ENCODE data around the gene SLC6A1. TPM values are rescaled to one million over a fixed set of nuclear protein-coding genes. Genes with fewer than 3 reads are reported as not detected.
"Not testable (repeated sequence)": the region's sequence is repeated elsewhere in the genome, so short reads cannot be mapped to it uniquely, and the experiment has no call there.

The SLC6A1 gene
- total RNA-seq, 3 donors from 2014 or later, result 0.14 to 0.35 (median 0.20) TPM

DNA sequence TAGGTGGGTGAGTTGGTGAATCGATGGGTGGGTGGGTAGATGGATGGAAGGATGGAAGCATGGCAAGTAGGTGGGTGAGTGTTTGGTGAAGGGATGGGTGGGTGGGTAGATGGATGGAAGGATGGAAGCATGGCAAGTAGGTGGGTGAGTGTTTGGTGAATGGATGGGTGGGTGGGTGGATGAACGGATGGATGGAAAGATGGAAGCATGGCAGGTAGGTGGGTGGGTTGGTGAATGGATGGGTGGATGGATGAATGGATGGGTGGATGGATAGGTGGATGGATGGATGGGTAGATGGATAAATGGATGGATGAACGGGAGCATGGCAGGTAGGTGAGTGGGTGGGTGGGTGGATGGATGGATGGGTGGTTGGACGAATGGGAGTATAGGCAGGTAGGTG lies 65.1 kb downstream of the SLC6A1 start:
- Histone ChIP-seq H3K36me3 (ENCODE audit: low read depth) (no peaks in the 10 kb centered on the region), H3K4me3 (no peak overlapping the region), H3K4me1 (ENCODE audit: low read depth) (no peaks in the 10 kb centered on the region), H3K9me3 (no peaks in the 10 kb centered on the region)
- DNase-seq, result no peak
- intact Hi-C loops (cut with DNase I, micrococcal nuclease), result loop anchor here (5.0 kb wide), 2 partner anchors 110 to 300 kb away; no protein-coding TSS in a partner anchor
- TF ChIP-seq, protein P1, sequence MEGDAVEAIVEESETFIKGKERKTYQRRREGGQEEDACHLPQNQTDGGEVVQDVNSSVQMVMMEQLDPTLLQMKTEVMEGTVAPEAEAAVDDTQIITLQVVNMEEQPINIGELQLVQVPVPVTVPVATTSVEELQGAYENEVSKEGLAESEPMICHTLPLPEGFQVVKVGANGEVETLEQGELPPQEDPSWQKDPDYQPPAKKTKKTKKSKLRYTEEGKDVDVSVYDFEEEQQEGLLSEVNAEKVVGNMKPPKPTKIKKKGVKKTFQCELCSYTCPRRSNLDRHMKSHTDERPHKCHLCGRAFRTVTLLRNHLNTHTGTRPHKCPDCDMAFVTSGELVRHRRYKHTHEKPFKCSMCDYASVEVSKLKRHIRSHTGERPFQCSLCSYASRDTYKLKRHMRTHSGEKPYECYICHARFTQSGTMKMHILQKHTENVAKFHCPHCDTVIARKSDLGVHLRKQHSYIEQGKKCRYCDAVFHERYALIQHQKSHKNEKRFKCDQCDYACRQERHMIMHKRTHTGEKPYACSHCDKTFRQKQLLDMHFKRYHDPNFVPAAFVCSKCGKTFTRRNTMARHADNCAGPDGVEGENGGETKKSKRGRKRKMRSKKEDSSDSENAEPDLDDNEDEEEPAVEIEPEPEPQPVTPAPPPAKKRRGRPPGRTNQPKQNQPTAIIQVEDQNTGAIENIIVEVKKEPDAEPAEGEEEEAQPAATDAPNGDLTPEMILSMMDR (IDR thresholded peaks at IDR 0.05), result no peak
- no peak for ATAC-seq

- intact Hi-C loops (cut with DNase I, micrococcal nuclease), result loop anchor here (5.0 kb wide), 2 partner anchors 112 to 302 kb away; no protein-coding TSS in a partner anchor
- ATAC-seq (peak; percentile 77), DNase-seq (peak in 2 of 3 donors; percentile 36 to 60)
- H3K36me3 ChIP-seq (ENCODE audit: low read depth), result no peaks in the 10 kb centered on the region
- TF ChIP-seq, protein P1 (IDR thresholded peaks at IDR 0.05), result peak; percentile 25
- H3K9me3 ChIP-seq, result no peaks in the 10 kb centered on the region
- H3K4me1 ChIP-seq (ENCODE audit: low read depth), result no peaks in the 10 kb centered on the region
- no peak overlapping the region for H3K4me3 ChIP-seq
Observed at GRCh38 chr3:11059090-11059798, 66.7 kb downstream of the SLC6A1 start.

- no peaks in the 10 kb centered on the region for H3K36me3 ChIP-seq (ENCODE audit: low read depth)
- intact Hi-C loops (cut with DNase I, micrococcal nuclease), result loop anchor here (5.0 kb wide), 3 partner anchors 112 to 302 kb away; no protein-coding TSS in a partner anchor
- no peaks in the 10 kb centered on the region for H3K4me1 ChIP-seq (ENCODE audit: low read depth)
- no peak overlapping the region for H3K4me3 ChIP-seq
- DNase-seq (no peak), ATAC-seq (no peak)
- peaks cover 4% of the 10 kb centered on the region for H3K9me3 ChIP-seq
- TF ChIP-seq, protein P1 (IDR thresholded peaks at IDR 0.05), result no peak
Observed at GRCh38 chr3:11059799-11060115, 67.2 kb downstream of the SLC6A1 start.

DNA sequence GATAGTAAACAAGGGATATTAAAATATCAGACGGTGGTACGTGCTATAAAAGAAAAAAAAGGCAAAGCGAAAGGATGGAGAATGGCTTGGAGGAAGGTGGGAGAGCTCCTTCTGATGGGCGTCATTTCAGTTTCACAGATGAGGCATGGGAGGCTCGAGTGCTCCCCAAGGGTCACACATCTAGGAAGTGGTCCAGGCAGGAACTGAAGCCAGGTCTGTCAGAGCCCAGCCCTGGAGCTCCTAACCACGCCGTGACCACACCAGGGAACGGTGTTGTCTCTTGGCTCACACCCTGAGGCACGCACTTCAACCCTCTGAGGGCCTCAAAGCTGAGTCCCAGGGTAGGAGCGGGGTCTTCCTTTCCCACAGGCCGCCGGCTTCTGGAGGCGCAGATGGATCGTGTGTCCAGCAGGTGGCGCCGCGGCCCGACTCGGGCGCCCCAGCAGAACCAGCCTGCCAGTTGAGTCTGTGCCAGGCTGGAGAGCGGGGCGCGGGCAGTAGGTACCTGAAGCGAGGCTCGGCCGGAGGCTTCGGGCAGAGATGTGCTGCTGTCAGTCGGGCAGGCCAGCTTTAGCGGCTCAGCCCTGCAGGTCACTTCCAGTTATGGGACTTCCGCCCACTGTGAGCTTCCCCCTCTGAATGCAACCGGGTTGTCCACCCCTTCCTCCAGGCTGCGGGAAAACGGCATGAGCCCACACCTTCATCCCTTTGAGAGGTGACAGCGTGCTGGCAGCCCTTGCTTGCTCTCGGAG lies 68.1 kb downstream of the SLC6A1 start:
- H3K9me3 ChIP-seq, result peaks cover 4% of the 10 kb centered on the region
- no peaks in the 10 kb centered on the region for H3K4me1 ChIP-seq (ENCODE audit: low read depth)
- peak; percentile 58 to 63 (median 58) for DNase-seq
- ATAC-seq, result peak; percentile 90
- TF ChIP-seq, protein P1 (IDR thresholded peaks at IDR 0.05), result peak; percentile 69
- intact Hi-C loops (cut with DNase I, micrococcal nuclease), result loop anchor here in 1 of 2 donors (5.0 kb wide), 1 partner anchor 277 kb away; no protein-coding TSS in a partner anchor
- H3K36me3 ChIP-seq (ENCODE audit: low read depth), result no peaks in the 10 kb centered on the region
- no peak overlapping the region for H3K4me3 ChIP-seq

GRCh38 chr3:11061268-11061871 lies 68.8 kb downstream of the SLC6A1 start:
- H3K36me3 ChIP-seq (ENCODE audit: low read depth); H3K9me3 ChIP-seq; H3K4me1 ChIP-seq (ENCODE audit: low read depth); H3K4me3 ChIP-seq; DNase-seq; ATAC-seq: not testable (repeated sequence)
- intact Hi-C loops (cut with DNase I, micrococcal nuclease), result loop anchor here in 1 of 2 donors (5.0 kb wide), 1 partner anchor 276 kb away; no protein-coding TSS in a partner anchor

All from mucosa of descending colon (tissue), 3 donors.